Measurements from ENCODE around the gene GADD45GIP1. TPM values are rescaled to one million over a fixed set of nuclear protein-coding genes. Genes with fewer than 3 reads are reported as not detected.
A peak's percentile ranks its signal among the peaks of the same experiment; 100 is the strongest.

Gene GADD45GIP1
- total and polyA plus RNA-seq, 10 of the 15 experiments (the other 5 are each of a cell fraction or from before 2014, with no cell fraction given), result 5.1 to 136 (median 30.1) TPM

GRCh38 chr19:12983542-12984142, 26.6 kb upstream of the GADD45GIP1 start (continued):
- TF ChIP-seq GATAD2B (conservative IDR thresholded peaks at IDR 0.05; ENCODE audit: low read depth) (0 out of 2 replicates have a peak, but pooled peaks have one; percentile 34), RELA (IDR thresholded peaks at IDR 0.05; ENCODE audit: borderline replicate concordance, partially characterized antibody) (no peak), SMARCA5 (IDR thresholded peaks at IDR 0.05) (peak; percentile 73), NFYA (IDR thresholded peaks at IDR 0.05; ENCODE audit: borderline replicate concordance, low read depth, low read length) (no peak), SP1 (IDR thresholded peaks at IDR 0.05; ENCODE audit: low read depth, low read length) (no peak), FOXM1 (IDR thresholded peaks at IDR 0.05; ENCODE audit: low read depth, low read length) (no peak), ETV6 (conservative IDR thresholded peaks at IDR 0.05 in 1 of 2, IDR thresholded peaks at IDR 0.05 in 1 of 2; ENCODE audit: borderline replicate concordance in 1 of 2, low read depth in 1 of 2) (no peak), PBX3 (IDR thresholded peaks at IDR 0.05; ENCODE audit: insufficient replicate concordance, low read depth, low read length) (no peak), PML (IDR thresholded peaks at IDR 0.05; ENCODE audit: low read length) (no peak), SMAD5 (IDR thresholded peaks at IDR 0.05; ENCODE audit: low read depth) (no peak), STAT1 (conservative IDR thresholded peaks at IDR 0.05) (no peak), SREBF2 (IDR thresholded peaks at IDR 0.05; ENCODE audit: low read length) (no peak), RCOR1 (conservative IDR thresholded peaks at IDR 0.05; ENCODE audit: low read depth, low read length) (no peak), YY1 (IDR thresholded peaks at IDR 0.05; ENCODE audit: low read depth, low read length) (peak; percentile 75), RB1 (IDR thresholded peaks at IDR 0.05; ENCODE audit: borderline replicate concordance) (peak; percentile 69; the same call in 1 of the 2 replicates), FOS (IDR thresholded peaks at IDR 0.05; ENCODE audit: borderline replicate concordance, extremely low read depth, insufficient read length) (no peak), JUND (IDR thresholded peaks at IDR 0.05; ENCODE audit: low read depth, low read length) (no peak), CEBPB (IDR thresholded peaks at IDR 0.05; ENCODE audit: borderline replicate concordance in 1 of 2, low read depth in 2 of 2, low read length in 2 of 2) (no peak), RBBP5 (conservative IDR thresholded peaks at IDR 0.05) (no peak), MEF2A (IDR thresholded peaks at IDR 0.05; ENCODE audit: insufficient read depth, low read depth, low read length) (no peak), CHD1 (IDR thresholded peaks at IDR 0.05; ENCODE audit: low read depth, low read length) (no peak), MEF2B (IDR thresholded peaks at IDR 0.05; ENCODE audit: partially characterized antibody, poor library complexity, severe bottlenecking) (no peak)
- TF ChIP-seq, protein P1, sequence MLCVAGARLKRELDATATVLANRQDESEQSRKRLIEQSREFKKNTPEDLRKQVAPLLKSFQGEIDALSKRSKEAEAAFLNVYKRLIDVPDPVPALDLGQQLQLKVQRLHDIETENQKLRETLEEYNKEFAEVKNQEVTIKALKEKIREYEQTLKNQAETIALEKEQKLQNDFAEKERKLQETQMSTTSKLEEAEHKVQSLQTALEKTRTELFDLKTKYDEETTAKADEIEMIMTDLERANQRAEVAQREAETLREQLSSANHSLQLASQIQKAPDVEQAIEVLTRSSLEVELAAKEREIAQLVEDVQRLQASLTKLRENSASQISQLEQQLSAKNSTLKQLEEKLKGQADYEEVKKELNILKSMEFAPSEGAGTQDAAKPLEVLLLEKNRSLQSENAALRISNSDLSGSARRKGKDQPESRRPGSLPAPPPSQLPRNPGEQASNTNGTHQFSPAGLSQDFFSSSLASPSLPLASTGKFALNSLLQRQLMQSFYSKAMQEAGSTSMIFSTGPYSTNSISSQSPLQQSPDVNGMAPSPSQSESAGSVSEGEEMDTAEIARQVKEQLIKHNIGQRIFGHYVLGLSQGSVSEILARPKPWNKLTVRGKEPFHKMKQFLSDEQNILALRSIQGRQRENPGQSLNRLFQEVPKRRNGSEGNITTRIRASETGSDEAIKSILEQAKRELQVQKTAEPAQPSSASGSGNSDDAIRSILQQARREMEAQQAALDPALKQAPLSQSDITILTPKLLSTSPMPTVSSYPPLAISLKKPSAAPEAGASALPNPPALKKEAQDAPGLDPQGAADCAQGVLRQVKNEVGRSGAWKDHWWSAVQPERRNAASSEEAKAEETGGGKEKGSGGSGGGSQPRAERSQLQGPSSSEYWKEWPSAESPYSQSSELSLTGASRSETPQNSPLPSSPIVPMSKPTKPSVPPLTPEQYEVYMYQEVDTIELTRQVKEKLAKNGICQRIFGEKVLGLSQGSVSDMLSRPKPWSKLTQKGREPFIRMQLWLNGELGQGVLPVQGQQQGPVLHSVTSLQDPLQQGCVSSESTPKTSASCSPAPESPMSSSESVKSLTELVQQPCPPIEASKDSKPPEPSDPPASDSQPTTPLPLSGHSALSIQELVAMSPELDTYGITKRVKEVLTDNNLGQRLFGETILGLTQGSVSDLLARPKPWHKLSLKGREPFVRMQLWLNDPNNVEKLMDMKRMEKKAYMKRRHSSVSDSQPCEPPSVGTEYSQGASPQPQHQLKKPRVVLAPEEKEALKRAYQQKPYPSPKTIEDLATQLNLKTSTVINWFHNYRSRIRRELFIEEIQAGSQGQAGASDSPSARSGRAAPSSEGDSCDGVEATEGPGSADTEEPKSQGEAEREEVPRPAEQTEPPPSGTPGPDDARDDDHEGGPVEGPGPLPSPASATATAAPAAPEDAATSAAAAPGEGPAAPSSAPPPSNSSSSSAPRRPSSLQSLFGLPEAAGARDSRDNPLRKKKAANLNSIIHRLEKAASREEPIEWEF (IDR thresholded peaks at IDR 0.05; ENCODE audit: insufficient replicate concordance, low read depth, low read length), result no peak
- TF ChIP-seq, protein P2, sequence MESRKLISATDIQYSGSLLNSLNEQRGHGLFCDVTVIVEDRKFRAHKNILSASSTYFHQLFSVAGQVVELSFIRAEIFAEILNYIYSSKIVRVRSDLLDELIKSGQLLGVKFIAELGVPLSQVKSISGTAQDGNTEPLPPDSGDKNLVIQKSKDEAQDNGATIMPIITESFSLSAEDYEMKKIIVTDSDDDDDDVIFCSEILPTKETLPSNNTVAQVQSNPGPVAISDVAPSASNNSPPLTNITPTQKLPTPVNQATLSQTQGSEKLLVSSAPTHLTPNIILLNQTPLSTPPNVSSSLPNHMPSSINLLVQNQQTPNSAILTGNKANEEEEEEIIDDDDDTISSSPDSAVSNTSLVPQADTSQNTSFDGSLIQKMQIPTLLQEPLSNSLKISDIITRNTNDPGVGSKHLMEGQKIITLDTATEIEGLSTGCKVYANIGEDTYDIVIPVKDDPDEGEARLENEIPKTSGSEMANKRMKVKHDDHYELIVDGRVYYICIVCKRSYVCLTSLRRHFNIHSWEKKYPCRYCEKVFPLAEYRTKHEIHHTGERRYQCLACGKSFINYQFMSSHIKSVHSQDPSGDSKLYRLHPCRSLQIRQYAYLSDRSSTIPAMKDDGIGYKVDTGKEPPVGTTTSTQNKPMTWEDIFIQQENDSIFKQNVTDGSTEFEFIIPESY (IDR thresholded peaks at IDR 0.05), result no peak
